Kidney capillary endothelial cell (primary cell): ENCODE data around the gene AURKA.
A peak's percentile ranks its signal among the peaks of the same experiment; 100 is the strongest.

Source experiments
- DNase-seq: peaks from one replicate; pipeline ENCODE4 v3.0.0-alpha.2; 2018; ENCODE audit warnings: low spot score

Gene AURKA

GRCh38 chr20:56392132-56392880 is at the start of gene AURKA, which contains the start of gene CSTF1:
Gene AURKA (minus strand): TSS chr20:56392215. CDS start chr20:56388197, 4,018 bp downstream.
Gene CSTF1 (plus strand): TSS chr20:56392645. CDS start chr20:56395553, 2,908 bp downstream.
- DNase-seq, result peak; percentile 97

- DNase-seq, result no peak
Measured at GRCh38 chr20:56440346-56441007, 48.5 kb upstream of the AURKA start.

GRCh38 chr20:56439771-56440291 is 47.8 kb upstream of the AURKA start:
- peak; percentile 49 for DNase-seq

- no peak for DNase-seq
Measured at GRCh38 chr20:56438284-56438683, 46.3 kb upstream of the AURKA start.

- no peak for DNase-seq
Measured at GRCh38 chr20:56437196-56437960, 45.4 kb upstream of the AURKA start.

- DNase-seq, result no peak
Measured at GRCh38 chr20:56433880-56434255, 41.9 kb upstream of the AURKA start.

- no peak for DNase-seq
Measured at GRCh38 chr20:56433221-56433879, 41.3 kb upstream of the AURKA start.

- no peak for DNase-seq
Measured at GRCh38 chr20:56431471-56431870, 39.5 kb upstream of the AURKA start.

- no peak for DNase-seq
Measured at GRCh38 chr20:56430957-56431356, 38.9 kb upstream of the AURKA start.

- DNase-seq, result no peak
Measured at GRCh38 chr20:56430461-56430860, 38.4 kb upstream of the AURKA start.

GRCh38 chr20:56429941-56430340 is 37.9 kb upstream of the AURKA start:
- no peak for DNase-seq

GRCh38 chr20:56429502-56429901 is 37.5 kb upstream of the AURKA start:
- peak; percentile 37 for DNase-seq

GRCh38 chr20:56428881-56429280 is 36.9 kb upstream of the AURKA start:
- no peak for DNase-seq

GRCh38 chr20:56428410-56428809 is 36.4 kb upstream of the AURKA start:
- DNase-seq, result no peak

GRCh38 chr20:56427797-56428196 is 35.8 kb upstream of the AURKA start:
- DNase-seq, result no peak

GRCh38 chr20:56426926-56427325 is 34.9 kb upstream of the AURKA start:
- DNase-seq, result no peak

- DNase-seq, result no peak
Measured at GRCh38 chr20:56426026-56426425, 34.0 kb upstream of the AURKA start.

GRCh38 chr20:56424931-56425330 is 32.9 kb upstream of the AURKA start:
- DNase-seq, result no peak

GRCh38 chr20:56423886-56424285 is 31.9 kb upstream of the AURKA start:
- no peak for DNase-seq

GRCh38 chr20:56423211-56423610 is 31.2 kb upstream of the AURKA start:
- DNase-seq, result no peak

GRCh38 chr20:56422824-56423189 is 30.8 kb upstream of the AURKA start:
- DNase-seq, result no peak
